Activated naive CD8-positive, alpha-beta T cell (primary cell): ENCODE measurements around the gene BRF1.

ENCODE experiments used
- H3K27ac Mint-ChIP-seq: one replicate; pipeline ENCODE4 v1.8.0; 2021; ENCODE audit warnings: mixed read lengths
- H3K27me3 Mint-ChIP-seq: one replicate; pipeline ENCODE4 v1.8.0; 2021; ENCODE audit warnings: mixed read lengths
- H3K36me3 Mint-ChIP-seq: one replicate; pipeline ENCODE4 v1.8.0; 2021; ENCODE audit warnings: mixed read lengths
- H3K4me1 Mint-ChIP-seq: one replicate; pipeline ENCODE4 v1.8.0; 2021; ENCODE audit warnings: low read depth, mixed read lengths
- H3K4me3 Mint-ChIP-seq: one replicate; pipeline ENCODE4 v1.8.0; 2021; ENCODE audit warnings: mild to moderate bottlenecking, mixed read lengths
- H3K9me3 Mint-ChIP-seq: one replicate; pipeline ENCODE4 v1.8.0; 2021; ENCODE audit warnings: low read depth, mixed read lengths

BRF1 gene

GRCh38 chr14:105240811-105241576 is 59.8 kb downstream of the BRF1 start:
- Mint-ChIP-seq H3K4me1 (peaks cover 7% of the 10 kb centered on the region), H3K27ac (no peak overlapping the region), H3K4me3 (no peak overlapping the region), H3K36me3 (no peaks in the 10 kb centered on the region), H3K9me3 (no peaks in the 10 kb centered on the region), H3K27me3 (no peaks in the 10 kb centered on the region)

GRCh38 chr14:105229099-105229655 is 71.6 kb downstream of the BRF1 start:
- no peak overlapping the region for H3K27ac Mint-ChIP-seq

GRCh38 chr14:105228562-105228961 is 72.2 kb downstream of the BRF1 start:
- Mint-ChIP-seq H3K27me3 (no peaks in the 10 kb centered on the region), H3K27ac (no peak overlapping the region), H3K4me1 (no peaks in the 10 kb centered on the region), H3K4me3 (no peak overlapping the region), H3K9me3 (no peaks in the 10 kb centered on the region), H3K36me3 (no peaks in the 10 kb centered on the region)

More at GRCh38 chr14:105229099-105229655, 71.6 kb downstream of the BRF1 start:
- no peak overlapping the region for H3K4me3 Mint-ChIP-seq
- H3K36me3 Mint-ChIP-seq = no peaks in the 10 kb centered on the region
- no peaks in the 10 kb centered on the region for H3K27me3 Mint-ChIP-seq
- H3K9me3 Mint-ChIP-seq = no peaks in the 10 kb centered on the region
- H3K4me1 Mint-ChIP-seq = no peaks in the 10 kb centered on the region

- no peak overlapping the region for H3K4me3 Mint-ChIP-seq
- no peaks in the 10 kb centered on the region for H3K9me3 Mint-ChIP-seq
- no peaks in the 10 kb centered on the region for H3K27me3 Mint-ChIP-seq
- no peak overlapping the region for H3K27ac Mint-ChIP-seq
- no peaks in the 10 kb centered on the region for H3K4me1 Mint-ChIP-seq
- H3K36me3 Mint-ChIP-seq = peaks cover 3% of the 10 kb centered on the region
Observed at GRCh38 chr14:105227346-105227745, 73.5 kb downstream of the BRF1 start.

- H3K36me3 Mint-ChIP-seq = peaks cover 3% of the 10 kb centered on the region
Observed at GRCh38 chr14:105226198-105226597, 74.6 kb downstream of the BRF1 start.

DNA sequence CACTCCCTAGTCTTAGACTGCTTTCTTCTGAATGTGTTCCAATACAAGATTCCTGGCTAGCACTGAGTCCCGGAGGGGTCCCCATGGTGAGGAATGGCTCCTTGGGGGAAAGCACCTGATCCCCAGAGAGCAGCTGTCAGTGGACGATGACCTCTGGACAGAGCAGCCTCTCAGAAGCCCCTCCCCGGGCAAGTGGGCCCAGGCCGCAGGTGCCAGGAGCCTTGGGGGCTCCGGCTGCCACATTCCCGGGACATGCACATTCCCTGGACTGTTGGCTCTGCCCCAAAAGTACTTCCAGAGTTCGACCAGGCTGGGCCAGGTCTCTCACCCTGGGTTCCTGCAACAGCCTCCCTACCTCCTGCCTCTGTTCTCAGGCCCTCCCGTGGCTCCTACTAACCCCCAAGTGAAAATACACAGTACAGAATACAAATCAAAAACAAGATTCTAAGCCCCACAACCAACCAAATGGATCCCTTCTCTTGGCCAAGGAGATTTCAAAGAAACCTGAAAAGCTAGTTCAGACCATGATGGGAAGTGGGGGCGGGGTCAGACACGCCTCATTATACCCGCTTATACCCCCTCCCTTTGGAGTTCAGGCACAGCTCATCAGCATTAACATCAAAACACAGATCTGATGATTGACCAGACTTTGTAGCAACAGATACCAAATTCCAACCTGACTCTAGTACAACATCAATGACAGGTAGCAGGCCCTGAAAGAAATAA is 75.8 kb downstream of the BRF1 start:
- Mint-ChIP-seq H3K4me3 (no peak overlapping the region), H3K9me3 (no peaks in the 10 kb centered on the region)

More at GRCh38 chr14:105226198-105226597, 74.6 kb downstream of the BRF1 start:
- Mint-ChIP-seq H3K4me3 (no peak overlapping the region), H3K27ac (no peak overlapping the region), H3K27me3 (no peaks in the 10 kb centered on the region), H3K9me3 (no peaks in the 10 kb centered on the region), H3K4me1 (no peaks in the 10 kb centered on the region)

DNA sequence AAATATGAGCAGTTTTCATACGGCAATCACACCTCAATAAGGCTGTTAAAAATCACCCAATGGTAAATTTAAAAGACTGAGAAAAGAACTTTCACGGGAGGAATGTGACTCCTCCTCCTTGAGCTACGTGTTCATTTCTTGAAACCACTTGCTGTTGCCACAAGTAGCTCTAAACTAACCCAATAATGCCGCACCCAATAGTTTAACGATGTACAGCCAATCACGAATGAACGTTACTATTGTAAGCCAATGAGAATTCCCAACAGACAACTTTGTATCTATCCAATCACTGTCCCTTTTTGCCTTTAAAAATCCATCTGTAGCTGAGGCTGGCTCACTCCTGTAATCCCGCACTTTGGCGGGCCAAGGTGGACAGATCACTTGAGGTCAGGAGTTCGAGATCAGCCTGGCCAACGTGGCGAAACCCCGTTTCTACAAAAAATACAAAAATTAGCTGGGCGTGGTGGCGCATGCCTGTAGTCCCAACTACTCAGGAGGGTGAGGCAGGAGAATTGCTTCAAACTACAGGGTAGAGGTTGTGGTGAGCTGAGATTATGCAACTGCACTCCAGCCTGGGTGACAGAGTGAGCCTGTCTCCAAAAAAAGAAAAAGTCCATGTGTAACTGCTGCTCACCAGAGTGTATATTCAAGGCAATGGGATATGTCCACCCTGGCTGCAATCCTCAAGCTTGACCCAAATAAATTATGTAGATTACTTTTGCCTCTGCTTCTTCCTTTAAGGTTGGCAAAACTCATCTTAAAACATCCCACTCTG is 76.8 kb downstream of the BRF1 start:
- no peak overlapping the region for H3K27ac Mint-ChIP-seq
- H3K27me3 Mint-ChIP-seq = no peaks in the 10 kb centered on the region
- H3K9me3 Mint-ChIP-seq = no peaks in the 10 kb centered on the region
- no peak overlapping the region for H3K4me3 Mint-ChIP-seq
- no peaks in the 10 kb centered on the region for H3K4me1 Mint-ChIP-seq
- H3K36me3 Mint-ChIP-seq = peaks cover 3% of the 10 kb centered on the region

More for the DNA sequence above, 75.8 kb downstream of the BRF1 start:
- H3K27me3 Mint-ChIP-seq = no peaks in the 10 kb centered on the region
- no peaks in the 10 kb centered on the region for H3K4me1 Mint-ChIP-seq
- H3K27ac Mint-ChIP-seq = no peak overlapping the region
- H3K36me3 Mint-ChIP-seq = peaks cover 3% of the 10 kb centered on the region

DNA sequence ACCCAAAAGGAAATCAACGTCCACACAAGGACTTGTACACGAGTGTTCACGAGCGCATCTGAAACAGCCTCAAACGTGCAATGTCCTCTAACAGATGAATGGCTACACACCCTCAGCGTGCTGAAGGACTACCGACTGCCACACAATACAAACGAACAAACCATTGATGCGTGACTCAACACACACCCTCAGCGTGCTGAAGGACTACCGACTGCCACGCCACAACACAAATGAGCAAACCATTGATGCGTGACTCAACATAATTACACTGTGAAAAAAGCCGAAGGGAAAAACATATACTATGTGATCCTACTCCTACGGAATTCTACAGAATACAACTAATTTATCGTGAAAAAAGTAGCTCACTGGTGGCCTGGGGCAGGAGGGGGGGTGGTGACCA is 77.5 kb downstream of the BRF1 start:
- Mint-ChIP-seq H3K27me3 (no peaks in the 10 kb centered on the region), H3K4me3 (no peak overlapping the region), H3K9me3 (no peaks in the 10 kb centered on the region), H3K36me3 (peaks cover 3% of the 10 kb centered on the region), H3K27ac (no peak overlapping the region), H3K4me1 (no peaks in the 10 kb centered on the region)

- H3K27me3 Mint-ChIP-seq = no peaks in the 10 kb centered on the region
Observed at GRCh38 chr14:105221598-105222178, 79.1 kb downstream of the BRF1 start.

DNA sequence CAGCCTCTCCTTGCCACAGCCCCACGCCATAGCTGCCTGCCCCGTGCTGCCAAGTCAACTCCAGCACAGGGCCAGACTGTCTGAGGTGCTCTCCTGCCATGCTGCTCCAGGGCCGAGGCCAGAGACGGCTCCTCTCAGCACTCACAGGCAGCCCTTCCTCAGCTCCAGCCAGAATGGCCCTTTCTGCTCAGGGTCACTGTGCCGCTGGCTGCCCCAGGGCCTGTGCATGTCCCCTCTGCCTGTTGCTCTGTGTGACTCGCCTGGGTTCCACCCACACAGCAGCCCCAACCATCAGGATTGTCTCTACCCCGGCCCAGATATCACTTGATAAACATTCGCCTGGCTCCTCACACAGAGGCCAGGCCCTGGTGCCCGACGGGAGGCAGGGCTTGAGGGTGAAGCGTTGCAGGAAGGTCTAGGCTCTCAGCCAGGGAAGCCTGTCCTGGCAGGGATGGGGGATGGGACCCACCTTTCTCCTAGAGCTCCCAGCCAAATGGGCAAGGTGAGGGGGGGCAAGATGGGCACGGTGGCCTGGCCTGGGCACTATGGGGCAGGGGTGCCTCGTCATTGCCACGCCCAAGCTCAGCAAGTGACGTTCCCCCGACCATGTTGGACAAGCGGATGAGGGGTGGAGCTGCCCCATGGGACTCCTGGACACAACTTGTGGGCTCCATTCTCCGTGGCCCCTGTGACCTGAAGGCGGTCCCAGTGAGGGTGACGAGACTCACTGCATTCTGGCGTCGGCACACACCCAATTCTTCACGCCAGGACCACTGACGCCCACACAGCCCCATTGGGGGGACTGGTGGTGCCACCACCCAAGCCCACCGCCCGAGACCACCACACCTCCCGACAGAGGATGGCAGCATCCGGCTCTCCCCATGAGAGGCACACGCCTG is 79.9 kb downstream of the BRF1 start:
- Mint-ChIP-seq H3K4me3 (no peak overlapping the region), H3K27ac (no peak overlapping the region), H3K27me3 (no peaks in the 10 kb centered on the region), H3K9me3 (no peaks in the 10 kb centered on the region), H3K36me3 (peaks cover 3% of the 10 kb centered on the region), H3K4me1 (no peaks in the 10 kb centered on the region)

More at GRCh38 chr14:105221598-105222178, 79.1 kb downstream of the BRF1 start:
- Mint-ChIP-seq H3K4me3 (no peak overlapping the region), H3K9me3 (no peaks in the 10 kb centered on the region), H3K36me3 (peaks cover 3% of the 10 kb centered on the region), H3K27ac (no peak overlapping the region), H3K4me1 (no peaks in the 10 kb centered on the region)

GRCh38 chr14:105219753-105220152 is 81.0 kb downstream of the BRF1 start:
- Mint-ChIP-seq H3K36me3 (peaks cover 8% of the 10 kb centered on the region), H3K27me3 (no peaks in the 10 kb centered on the region), H3K4me3 (no peak overlapping the region), H3K4me1 (no peaks in the 10 kb centered on the region), H3K27ac (no peak overlapping the region), H3K9me3 (no peaks in the 10 kb centered on the region)

DNA sequence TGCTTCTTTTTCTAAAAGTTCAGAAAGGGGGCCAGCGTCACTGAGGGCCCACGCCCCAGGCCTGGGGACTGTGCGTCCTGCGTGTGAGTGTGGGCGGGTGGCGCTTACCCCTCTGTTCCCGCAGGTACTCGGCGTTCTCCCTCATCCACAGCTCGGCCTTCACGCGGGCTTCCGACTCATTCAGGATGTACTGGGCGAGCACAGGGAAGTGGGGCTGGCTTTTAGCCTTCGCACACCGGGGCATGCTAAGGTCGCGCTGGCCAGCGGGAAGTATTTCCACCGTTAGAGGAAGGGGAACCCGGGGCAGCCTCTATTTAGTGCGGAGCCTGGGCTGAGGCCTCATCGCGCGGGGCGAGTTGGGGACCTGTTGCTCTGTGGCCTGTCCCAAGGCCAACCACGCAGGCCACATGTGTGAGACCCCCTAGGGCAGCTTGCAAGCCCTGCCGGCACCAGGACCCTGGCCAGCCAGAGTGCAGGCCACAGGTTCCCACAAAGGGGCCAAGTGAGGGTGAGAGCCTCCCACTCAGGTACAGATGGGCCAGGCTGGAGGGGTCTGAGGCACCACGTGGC is 81.7 kb downstream of the BRF1 start:
- Mint-ChIP-seq H3K36me3 (peaks cover 8% of the 10 kb centered on the region), H3K4me1 (no peaks in the 10 kb centered on the region), H3K9me3 (no peaks in the 10 kb centered on the region), H3K27me3 (no peaks in the 10 kb centered on the region), H3K4me3 (no peak overlapping the region), H3K27ac (no peak overlapping the region)

- Mint-ChIP-seq H3K27ac (no peak overlapping the region), H3K4me1 (no peaks in the 10 kb centered on the region), H3K4me3 (no peak overlapping the region), H3K27me3 (no peaks in the 10 kb centered on the region), H3K36me3 (peaks cover 8% of the 10 kb centered on the region), H3K9me3 (no peaks in the 10 kb centered on the region)
Observed at GRCh38 chr14:105218611-105219010, 82.2 kb downstream of the BRF1 start.
